ENCODE data around the gene FAM3A. TPM values are rescaled to one million over a fixed set of nuclear protein-coding genes. Genes with fewer than 3 reads are reported as not detected.

Gene FAM3A
- total RNA-seq, 1 experiment from 2014 or later = 36.8 TPM

DNA sequence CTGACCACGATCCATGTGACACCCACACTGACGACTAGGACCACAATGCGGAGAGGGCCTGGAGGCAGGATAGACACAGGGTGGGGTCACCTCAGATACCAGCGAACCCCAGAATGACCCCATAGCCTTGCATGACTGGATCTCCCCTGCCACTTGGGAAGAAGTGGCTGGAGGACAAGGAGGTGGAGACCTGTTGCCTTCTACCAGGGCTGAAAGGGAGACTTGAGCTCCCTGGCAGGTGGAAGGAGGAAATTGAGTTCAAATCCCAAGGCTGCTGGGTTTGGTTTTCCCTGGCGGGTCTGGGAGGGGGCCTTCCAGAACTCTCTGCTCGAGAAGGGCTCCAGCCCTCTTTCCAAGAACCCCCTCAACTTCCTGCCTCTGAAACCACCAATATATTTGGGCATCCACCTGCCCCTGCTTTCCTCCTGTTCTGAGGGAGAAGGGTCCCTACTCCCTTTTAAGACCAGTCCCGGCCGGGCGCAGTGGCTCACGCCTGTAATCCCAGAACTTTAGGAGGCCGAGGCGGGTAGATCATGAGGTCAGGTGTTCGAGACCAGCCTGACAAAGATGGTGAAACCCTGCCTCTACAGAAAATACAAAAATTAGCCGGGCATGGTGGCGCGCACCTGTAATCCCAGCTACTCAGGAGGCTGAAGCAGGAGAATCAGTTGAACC lies 3.0 kb downstream of the FAM3A start:
- CTCF ChIA-PET = no interaction called here
- no peak for DNase-seq
- H3K27ac Mint-ChIP-seq (ENCODE audit: unreplicated experiment) = no peak overlapping the region

DNA sequence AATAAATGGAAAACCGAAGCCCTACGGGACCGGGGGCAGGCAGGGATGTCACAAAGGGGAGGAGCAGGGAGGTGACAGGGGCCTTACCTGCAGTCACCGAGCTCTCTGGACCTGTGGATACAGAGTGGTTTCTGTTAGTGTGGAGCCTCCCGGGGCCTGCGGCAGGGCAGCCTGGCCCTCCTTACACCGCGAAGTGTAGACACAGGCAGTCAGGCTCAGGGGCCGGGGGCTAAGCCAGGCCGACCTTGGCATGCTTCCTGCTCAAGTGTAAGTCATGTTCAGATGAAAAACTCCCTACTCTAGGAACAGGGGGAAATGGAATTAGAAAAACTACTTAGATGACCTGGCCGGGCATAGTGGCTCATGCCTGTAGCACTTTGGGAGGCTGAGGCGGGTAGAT lies 4.3 kb downstream of the FAM3A start:
- intact Hi-C loops (cut with micrococcal nuclease; ENCODE audit: unreplicated experiment) = no loop called here
- H3K9me3 Mint-ChIP-seq (ENCODE audit: low read depth, unreplicated experiment) = no peaks in the 10 kb centered on the region

More for the DNA sequence above, 3.0 kb downstream of the FAM3A start:
- no TSS peak for BruUV-seq (replicated peaks)
- Mint-ChIP-seq H3K4me3 (ENCODE audit: low read depth, unreplicated experiment) (no peak overlapping the region), H3K4me1 (ENCODE audit: low read depth, unreplicated experiment) (peaks cover 6% of the 10 kb centered on the region), H3K36me3 (ENCODE audit: insufficient read depth, unreplicated experiment) (peaks cover 28% of the 10 kb centered on the region), H3K27me3 (ENCODE audit: unreplicated experiment) (no peaks in the 10 kb centered on the region), H3K9me3 (ENCODE audit: low read depth, unreplicated experiment) (no peaks in the 10 kb centered on the region)
- intact Hi-C loops (cut with micrococcal nuclease; ENCODE audit: unreplicated experiment) = no loop called here
- no peak for TF ChIP-seq CTCF (IDR thresholded peaks at IDR 0.05; ENCODE audit: unreplicated experiment)

GRCh38 chrX:154509455-154509854 lies 6.6 kb downstream of the FAM3A start:
- Mint-ChIP-seq H3K4me3 (ENCODE audit: low read depth, unreplicated experiment) (no peak overlapping the region), H3K4me1 (ENCODE audit: low read depth, unreplicated experiment) (no peaks in the 10 kb centered on the region), H3K9me3 (ENCODE audit: low read depth, unreplicated experiment) (no peaks in the 10 kb centered on the region), H3K36me3 (ENCODE audit: insufficient read depth, unreplicated experiment) (peaks cover 18% of the 10 kb centered on the region), H3K27ac (ENCODE audit: unreplicated experiment) (no peak overlapping the region), H3K27me3 (ENCODE audit: unreplicated experiment) (no peaks in the 10 kb centered on the region)
- intact Hi-C loops (cut with micrococcal nuclease; ENCODE audit: unreplicated experiment) = no loop called here
- BruUV-seq (replicated peaks) = no TSS peak
- CTCF ChIA-PET = no interaction called here
- no peak for TF ChIP-seq CTCF (IDR thresholded peaks at IDR 0.05; ENCODE audit: unreplicated experiment)
- DNase-seq = no peak

More for the DNA sequence above, 4.3 kb downstream of the FAM3A start:
- no peak overlapping the region for H3K4me3 Mint-ChIP-seq (ENCODE audit: low read depth, unreplicated experiment)
- H3K27ac Mint-ChIP-seq (ENCODE audit: unreplicated experiment) = no peak overlapping the region
- no peak for TF ChIP-seq CTCF (IDR thresholded peaks at IDR 0.05; ENCODE audit: unreplicated experiment)
- BruUV-seq (replicated peaks) = no TSS peak
- DNase-seq = no peak
- peaks cover 28% of the 10 kb centered on the region for H3K36me3 Mint-ChIP-seq (ENCODE audit: insufficient read depth, unreplicated experiment)
- CTCF ChIA-PET = no interaction called here
- H3K27me3 Mint-ChIP-seq (ENCODE audit: unreplicated experiment) = no peaks in the 10 kb centered on the region
- H3K4me1 Mint-ChIP-seq (ENCODE audit: low read depth, unreplicated experiment) = peaks cover 6% of the 10 kb centered on the region

DNA sequence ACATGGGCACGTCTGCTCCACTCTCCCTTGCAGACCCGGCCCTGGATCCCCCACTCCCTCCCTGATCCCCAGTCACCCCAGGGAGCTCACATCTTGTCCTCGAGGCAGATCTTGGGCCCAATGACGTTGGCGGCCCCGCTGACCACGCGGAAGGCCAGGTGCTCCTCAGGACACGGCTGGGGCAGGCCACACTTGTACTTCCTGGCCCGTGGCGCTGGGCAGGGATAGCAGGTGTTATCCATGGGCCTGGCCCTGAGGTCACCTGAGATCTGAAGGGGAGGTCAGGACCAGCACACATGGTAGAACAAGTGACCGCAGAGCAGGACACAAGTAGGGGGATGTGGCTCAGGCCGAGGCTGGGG lies 7.7 kb downstream of the FAM3A start:
- no TSS peak for BruUV-seq (replicated peaks)
- Mint-ChIP-seq H3K27me3 (ENCODE audit: unreplicated experiment) (no peaks in the 10 kb centered on the region), H3K27ac (ENCODE audit: unreplicated experiment) (no peak overlapping the region), H3K4me3 (ENCODE audit: low read depth, unreplicated experiment) (no peak overlapping the region), H3K36me3 (ENCODE audit: insufficient read depth, unreplicated experiment) (peaks cover 18% of the 10 kb centered on the region), H3K9me3 (ENCODE audit: low read depth, unreplicated experiment) (no peaks in the 10 kb centered on the region), H3K4me1 (ENCODE audit: low read depth, unreplicated experiment) (no peaks in the 10 kb centered on the region)
- TF ChIP-seq CTCF (IDR thresholded peaks at IDR 0.05; ENCODE audit: unreplicated experiment) = no peak
- CTCF ChIA-PET = no interaction called here
- DNase-seq = no peak
- intact Hi-C loops (cut with micrococcal nuclease; ENCODE audit: unreplicated experiment) = no loop called here
